IPS DF 6.9 (cell line): ENCODE results near the gene FXYD7.
"Not testable (repeated sequence)": the region's sequence is repeated elsewhere in the genome, so short reads cannot be mapped to it uniquely, and the experiment has no call there.

Experiments
- DNase-seq: peaks from one replicate; pipeline ENCODE4 v3.0.0-alpha.2; 2013; ENCODE audit warnings: low read depth, low spot score
- H3K27ac ChIP-seq: one replicate; pipeline ENCODE4 v1.5.1; 2013; ENCODE audit warnings: low read length, control low read depth
- H3K27me3 ChIP-seq: 2 replicates; pipeline ENCODE4 v1.6.1; 2013; ENCODE audit warnings: mild to moderate bottlenecking, low read length; ENCODE audit not compliant: control insufficient read depth, insufficient read depth
- H3K36me3 ChIP-seq: 2 replicates; pipeline ENCODE4 v1.6.1; 2013; ENCODE audit warnings: low read length; ENCODE audit not compliant: control insufficient read depth, insufficient read depth
- H3K4me1 ChIP-seq: 2 replicates; pipeline ENCODE4 v1.6.1; 2013; ENCODE audit warnings: low read length; ENCODE audit not compliant: control insufficient read depth, insufficient read depth
- H3K4me3 ChIP-seq: 2 replicates; pipeline ENCODE4 v1.5.1; 2013; ENCODE audit warnings: mild to moderate bottlenecking, low read length
- H3K9me3 ChIP-seq: 2 replicates; pipeline ENCODE4 v1.6.1; 2013; ENCODE audit warnings: low read length, inconsistent platforms; ENCODE audit not compliant: control insufficient read depth, insufficient read depth
- WGBS: extraction: QIAGEN DNeasy Blood & Tissue Kit; methylation state at CpG from one replicate; pipeline ENCODE4 v1.1.7; 2013; ENCODE audit warnings: mixed read lengths, missing lambda C conversion rate; ENCODE audit not compliant: insufficient read length, insufficient coverage; 5-methylcytosine and 5-hydroxymethylcytosine counted together

FXYD7 gene

GRCh38 chr19:35146746-35147459, 3.8 kb downstream of the FXYD7 start:
- WGBS, result no CpG with 5 or more reads among the region's 7 CpGs
- no peak overlapping the region for H3K27ac ChIP-seq

GRCh38 chr19:35149463-35149862, 6.4 kb downstream of the FXYD7 start:
- Histone ChIP-seq H3K4me3 (no peak overlapping the region), H3K9me3 (no peaks in the 10 kb centered on the region), H3K36me3 (no peaks in the 10 kb centered on the region), H3K27ac (no peak overlapping the region), H3K4me1 (peaks cover 9% of the 10 kb centered on the region), H3K27me3 (no peaks in the 10 kb centered on the region)
- no CpG with 5 or more reads among the region's 3 CpGs for WGBS
- no peak for DNase-seq

More at GRCh38 chr19:35146746-35147459, 3.8 kb downstream of the FXYD7 start:
- peaks cover 8% of the 10 kb centered on the region for H3K4me1 ChIP-seq
- no peaks in the 10 kb centered on the region for H3K36me3 ChIP-seq
- H3K9me3 ChIP-seq, result no peaks in the 10 kb centered on the region
- H3K4me3 ChIP-seq, result no peak overlapping the region
- H3K27me3 ChIP-seq, result no peaks in the 10 kb centered on the region
- no peak for DNase-seq

- H3K27ac ChIP-seq, result no peak overlapping the region
- H3K4me1 ChIP-seq, result peaks cover 4% of the 10 kb centered on the region; the same call in 1 of the 2 replicates
- no peak for DNase-seq
- H3K36me3 ChIP-seq, result no peaks in the 10 kb centered on the region
- no peaks in the 10 kb centered on the region for H3K27me3 ChIP-seq
- H3K9me3 ChIP-seq, result no peaks in the 10 kb centered on the region
- WGBS, result no CpG with 5 or more reads among the region's 2 CpGs
- no peak overlapping the region for H3K4me3 ChIP-seq
Measured at GRCh38 chr19:35150445-35150844, 7.4 kb downstream of the FXYD7 start.

GRCh38 chr19:35151273-35152065, 8.4 kb downstream of the FXYD7 start:
- H3K4me3 ChIP-seq, result no peak overlapping the region
- no peaks in the 10 kb centered on the region for H3K36me3 ChIP-seq
- H3K4me1 ChIP-seq, result peaks cover 7% of the 10 kb centered on the region; the same call in 1 of the 2 replicates
- H3K9me3 ChIP-seq, result no peaks in the 10 kb centered on the region
- no peak for DNase-seq
- no CpG with 5 or more reads among the region's 20 CpGs for WGBS
- H3K27ac ChIP-seq, result no peak overlapping the region
- no peaks in the 10 kb centered on the region for H3K27me3 ChIP-seq

GRCh38 chr19:35153129-35153522, 10.1 kb downstream of the FXYD7 start:
- H3K4me1 ChIP-seq, H3K36me3 ChIP-seq, H3K27ac ChIP-seq, DNase-seq, H3K27me3 ChIP-seq, H3K9me3 ChIP-seq, H3K4me3 ChIP-seq: not testable (repeated sequence)
- no CpG with 5 or more reads among the region's 10 CpGs for WGBS

- Histone ChIP-seq H3K27ac (no peak overlapping the region), H3K4me1 (peaks cover 7% of the 10 kb centered on the region; the same call in 1 of the 2 replicates), H3K9me3 (no peaks in the 10 kb centered on the region), H3K4me3 (peak overlapping the region; percentile 71; the same call in 1 of the 2 replicates), H3K36me3 (no peaks in the 10 kb centered on the region), H3K27me3 (no peaks in the 10 kb centered on the region)
- DNase-seq, result no peak
- WGBS, result no CpG with 5 or more reads among the region's 36 CpGs
Measured at GRCh38 chr19:35153701-35154524, 10.9 kb downstream of the FXYD7 start.

GRCh38 chr19:35154525-35155406, 11.7 kb downstream of the FXYD7 start, which contains the start of gene FXYD5:
TSS of gene FXYD5 (plus strand) at chr19:35154735. CDS start at chr19:35155551, 816 bp downstream.
- Histone ChIP-seq H3K9me3 (no peaks in the 10 kb centered on the region), H3K4me1 (peaks cover 7% of the 10 kb centered on the region; the same call in 1 of the 2 replicates), H3K36me3 (peaks cover 7% of the 10 kb centered on the region; the same call in 1 of the 2 replicates), H3K27ac (no peak within 1 kb of the TSS), H3K4me3 (peak within 1 kb of the TSS; percentile 71), H3K27me3 (no peaks in the 10 kb centered on the region)
- no peak for DNase-seq
- WGBS, result no CpG with 5 or more reads among the region's 49 CpGs

- DNase-seq, result no peak
- Histone ChIP-seq H3K4me3 (peak overlapping the region; percentile 71; the same call in 1 of the 2 replicates), H3K27me3 (no peaks in the 10 kb centered on the region), H3K4me1 (peaks cover 7% of the 10 kb centered on the region; the same call in 1 of the 2 replicates), H3K27ac (no peak overlapping the region), H3K36me3 (peaks cover 7% of the 10 kb centered on the region; the same call in 1 of the 2 replicates), H3K9me3 (no peaks in the 10 kb centered on the region)
- WGBS, result no CpG with 5 or more reads among the region's 17 CpGs
Measured at GRCh38 chr19:35155441-35155840, 12.4 kb downstream of the FXYD7 start.

- WGBS, result no CpG with 5 or more reads among the region's 6 CpGs
- no peak overlapping the region for H3K4me3 ChIP-seq
Measured at GRCh38 chr19:35155981-35156672, 13.1 kb downstream of the FXYD7 start.

More at GRCh38 chr19:35155981-35156672, 13.1 kb downstream of the FXYD7 start:
- H3K27me3 ChIP-seq, result no peaks in the 10 kb centered on the region
- no peaks in the 10 kb centered on the region for H3K9me3 ChIP-seq
- H3K36me3 ChIP-seq, result peaks cover 7% of the 10 kb centered on the region; the same call in 1 of the 2 replicates
- H3K4me1 ChIP-seq, result peaks cover 7% of the 10 kb centered on the region; the same call in 1 of the 2 replicates
- no peak for DNase-seq
- no peak overlapping the region for H3K27ac ChIP-seq
